HCT116 (cell line): ENCODE measurements around the gene PGR. TPM values are rescaled to one million over a fixed set of nuclear protein-coding genes. Genes with fewer than 3 reads are reported as not detected.
"Not testable (repeated sequence)": the region's sequence is repeated elsewhere in the genome, so short reads cannot be mapped to it uniquely, and the experiment has no call there.

Source experiments
- ATAC-seq: fragments of 200-7000 bp; cut with Tn5 transposase; 2 replicates; pipeline ENCODE4 v1.9.1; 2020; ENCODE audit warnings: mild to moderate bottlenecking, moderate library complexity
- BruUV-seq: library from RNA; stranded (reverse); fragments of 400-500 nt; replicated peaks from 2 replicates; lab custom pipeline; 2021; lab: Mats Ljungman, UMichigan
- CTCF ChIA-PET: fragments of 300-600 bp; sonication (Branson Sonifier 250); formaldehyde crosslinking; loops from one replicate; lab custom pipeline; 2021; ENCODE audit warnings: antibody characterized with exemption; lab: Charles Lee
- POLR2A ChIA-PET: fragments of 300-600, 350-600 bp; sonication (Branson Sonifier 250); formaldehyde crosslinking; loops from one replicate; lab custom pipeline; 2021; ENCODE audit warnings: antibody characterized with exemption; lab: Charles Lee
- RAD21 ChIA-PET, 2 experiments: fragments of 300-600 bp; sonication (Branson Sonifier 250); formaldehyde crosslinking; loops; one replicate each; lab custom pipeline; 2023; ENCODE audit warnings: low total read pairs in 2 of 2; ENCODE audit not compliant: uncharacterized antibody in 2 of 2, unreplicated experiment in 2 of 2, low non-redundant PET in 1 of 2; lab: Charles Lee
- DNase-seq: peaks from one replicate; pipeline ENCODE4 v3.0.0-alpha.2; 2010; ENCODE audit warnings: low read depth, low spot score
- H2AFZ ChIP-seq: fragments of 200-600 bp; shearing (Covaris generic), sonication (generic); 2 replicates; pipeline ENCODE4 v1.6.1; 2017; ENCODE audit warnings: low read depth, mixed run types, mixed read lengths, antibody characterized with exemption, low read length; ENCODE audit not compliant: poor library complexity, severe bottlenecking
- H3K27ac ChIP-seq: 2 replicates; pipeline ENCODE4 v1.5.1; 2012; ENCODE audit warnings: low read depth, low read length
- H3K27me3 ChIP-seq: fragments of 200-600 bp; sonication (generic); 2 replicates; pipeline ENCODE4 v1.6.1; 2016; ENCODE audit warnings: mixed run types, low read length, mixed read lengths; ENCODE audit not compliant: insufficient read depth
- H3K36me3 ChIP-seq, 2 experiments: fragments of 200-500 bp in 1 of 2; fragments of 200-600 bp in 1 of 2; sonication (Bioruptor generic) in 1 of 2; sonication (generic) in 1 of 2; 2 replicates each; pipeline versions ENCODE4 v1.5.1 to v1.6.1; 2014 to 2016; ENCODE audit warnings: low read length in 2 of 2, inconsistent platforms in 1 of 2, mixed read lengths in 1 of 2, mixed run types in 1 of 2; ENCODE audit not compliant: insufficient read depth in 2 of 2, control insufficient read depth in 1 of 2
- H3K4me1 ChIP-seq, 2 experiments: fragments of 200-600 bp in 1 of 2; sonication (generic) in 1 of 2; 2 replicates each; pipeline versions ENCODE4 v1.5.1 to v1.6.1; 2012 to 2017; ENCODE audit warnings: low read length in 2 of 2, inconsistent platforms in 1 of 2, mild to moderate bottlenecking in 1 of 2, mixed read lengths in 1 of 2, mixed run types in 1 of 2, moderate library complexity in 1 of 2; ENCODE audit not compliant: insufficient read depth in 2 of 2, control insufficient read depth in 1 of 2
- H3K4me2 ChIP-seq: fragments of 200-600 bp; sonication (generic); 2 replicates; pipeline ENCODE4 v1.6.1; 2017; ENCODE audit warnings: mixed run types, low read length, mixed read lengths
- H3K4me3 ChIP-seq, 2 experiments: fragments of 200-600 bp in 1 of 2; sonication (generic) in 1 of 2; replicated peaks in 1 of 2; 2 replicates each; pipeline ENCODE4 v1.5.1; 2011 to 2016; ENCODE audit warnings: low read length in 2 of 2, control low read depth in 1 of 2, low read depth in 1 of 2, mild to moderate bottlenecking in 1 of 2, mixed read lengths in 1 of 2, mixed run types in 1 of 2
- H3K79me2 ChIP-seq: fragments of 200-600 bp; sonication (generic); 2 replicates; pipeline ENCODE4 v1.6.1; 2017; ENCODE audit warnings: mild to moderate bottlenecking, mixed run types, low read length, moderate library complexity, mixed read lengths; ENCODE audit not compliant: insufficient read depth
- H3K9ac ChIP-seq: fragments of 200-600 bp; sonication (generic); 2 replicates; pipeline ENCODE4 v1.6.1; 2016; ENCODE audit warnings: low read length, mixed read lengths
- H3K9me2 ChIP-seq: fragments of 200-600 bp; sonication (generic), shearing (Covaris generic); 2 replicates; pipeline ENCODE4 v1.6.1; 2017; ENCODE audit warnings: mixed run types, mild to moderate bottlenecking, moderate library complexity; ENCODE audit not compliant: insufficient read depth
- H3K9me3 ChIP-seq, 2 experiments: fragments of 200-500 bp in 1 of 2; fragments of 200-600 bp in 1 of 2; sonication (Bioruptor generic) in 1 of 2; sonication (generic) in 1 of 2; 2 replicates each; pipeline ENCODE4 v1.6.1; 2014 to 2017; ENCODE audit warnings: low read length in 2 of 2, mixed read lengths in 2 of 2, inconsistent platforms in 1 of 2, low read depth in 1 of 2, mild to moderate bottlenecking in 1 of 2, mixed run types in 1 of 2, moderate library complexity in 1 of 2; ENCODE audit not compliant: control insufficient read depth in 1 of 2, insufficient read depth in 1 of 2
- H4K20me1 ChIP-seq: fragments of 200-600 bp; sonication (generic), shearing (Covaris generic); 2 replicates; pipeline ENCODE4 v1.6.1; 2017; ENCODE audit warnings: mixed run types, mild to moderate bottlenecking, moderate library complexity; ENCODE audit not compliant: insufficient read depth
- CTCF ChIP-seq, 3 experiments: fragments of 200-600 bp in 1 of 3; sonication (generic) in 1 of 3; IDR thresholded peaks in 2 of 3; conservative IDR thresholded peaks in 1 of 3; 2 replicates each; pipeline ENCODE4 v1.5.1; 2012 to 2017; ENCODE audit warnings: low read depth in 2 of 3, low read length in 2 of 3, antibody characterized with exemption in 1 of 3, borderline replicate concordance in 1 of 3, control low read depth in 1 of 3, mild to moderate bottlenecking in 1 of 3, mixed read lengths in 1 of 3, mixed run types in 1 of 3, moderate library complexity in 1 of 3; ENCODE audit not compliant: insufficient read depth in 1 of 3
- EZH2 ChIP-seq: fragments of 200-600 bp; sonication (generic); IDR thresholded peaks from 2 replicates; pipeline ENCODE4 v1.6.1; 2017; ENCODE audit warnings: antibody characterized with exemption, mixed run types
- EZH2phosphoT487 ChIP-seq: fragments of 200-600 bp; IDR thresholded peaks from 2 replicates; pipeline ENCODE4 v1.6.1; 2018; ENCODE audit warnings: antibody characterized with exemption, borderline replicate concordance
- JUND ChIP-seq: IDR thresholded peaks from 2 replicates; pipeline ENCODE4 v1.6.1; 2012
- MAX ChIP-seq: IDR thresholded peaks from 2 replicates; pipeline ENCODE4 v1.6.1; 2012
- RAD21 ChIP-seq: IDR thresholded peaks from 2 replicates; pipeline ENCODE4 v1.6.1; 2012; ENCODE audit warnings: low read depth, mild to moderate bottlenecking
- REST ChIP-seq: IDR thresholded peaks from 2 replicates; pipeline ENCODE4 v1.6.1; 2012; ENCODE audit warnings: low read depth
- SIN3A ChIP-seq: IDR thresholded peaks from 2 replicates; pipeline ENCODE4 v1.6.1; 2012; ENCODE audit warnings: low read depth
- SP1 ChIP-seq: IDR thresholded peaks from 2 replicates; pipeline ENCODE4 v1.6.1; 2012; ENCODE audit warnings: low read depth
- intact Hi-C: fragments of 100-400 bp; cut with micrococcal nuclease; formaldehyde crosslinking; loops from 2 replicates; pipeline ENCODE4 v1.10.0; 2022
- total RNA-seq: library from RNA; stranded (reverse); gene quantifications from one replicate; pipeline ENCODE4 v1.2.1, GENCODE V29; 2021; ENCODE audit not compliant: unreplicated experiment
- TF ChIP-seq, protein P1 (sequence below): IDR thresholded peaks from 2 replicates; pipeline ENCODE4 v1.6.1; 2011; ENCODE audit warnings: mild to moderate bottlenecking, low read length, moderate library complexity; ENCODE audit not compliant: insufficient replicate concordance; ENCODE audit errors: extremely low read depth

Gene PGR
- total RNA-seq, 1 experiment from 2014 or later = not detected

GRCh38 chr11:101014600-101015285 lies 114.9 kb downstream of the PGR start:
- no peaks in the 10 kb centered on the region for H3K79me2 ChIP-seq
- ATAC-seq (no peak), DNase-seq (no peak)
- no peaks in the 10 kb centered on the region for H3K27me3 ChIP-seq
- no peak overlapping the region for H3K4me2 ChIP-seq
- no peak overlapping the region for H3K9ac ChIP-seq
- intact Hi-C loops = no loop called here
- TF ChIP-seq CTCF (IDR thresholded peaks at IDR 0.05 in 2 of 3, conservative IDR thresholded peaks at IDR 0.05 in 1 of 3; ENCODE audit: borderline replicate concordance in 1 of 3, insufficient read depth in 1 of 3, low read depth in 2 of 3, low read length in 2 of 3) = no peak
- TF ChIP-seq SP1 = no peak
- no peak for TF ChIP-seq SIN3A
- no peak for TF ChIP-seq JUND
- TF ChIP-seq RAD21 = no peak
- no peak for TF ChIP-seq EZH2phosphoT487
- TF ChIP-seq, protein P1, sequence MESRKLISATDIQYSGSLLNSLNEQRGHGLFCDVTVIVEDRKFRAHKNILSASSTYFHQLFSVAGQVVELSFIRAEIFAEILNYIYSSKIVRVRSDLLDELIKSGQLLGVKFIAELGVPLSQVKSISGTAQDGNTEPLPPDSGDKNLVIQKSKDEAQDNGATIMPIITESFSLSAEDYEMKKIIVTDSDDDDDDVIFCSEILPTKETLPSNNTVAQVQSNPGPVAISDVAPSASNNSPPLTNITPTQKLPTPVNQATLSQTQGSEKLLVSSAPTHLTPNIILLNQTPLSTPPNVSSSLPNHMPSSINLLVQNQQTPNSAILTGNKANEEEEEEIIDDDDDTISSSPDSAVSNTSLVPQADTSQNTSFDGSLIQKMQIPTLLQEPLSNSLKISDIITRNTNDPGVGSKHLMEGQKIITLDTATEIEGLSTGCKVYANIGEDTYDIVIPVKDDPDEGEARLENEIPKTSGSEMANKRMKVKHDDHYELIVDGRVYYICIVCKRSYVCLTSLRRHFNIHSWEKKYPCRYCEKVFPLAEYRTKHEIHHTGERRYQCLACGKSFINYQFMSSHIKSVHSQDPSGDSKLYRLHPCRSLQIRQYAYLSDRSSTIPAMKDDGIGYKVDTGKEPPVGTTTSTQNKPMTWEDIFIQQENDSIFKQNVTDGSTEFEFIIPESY = no peak
- TF ChIP-seq EZH2 = no peak
- TF ChIP-seq MAX = no peak
- TF ChIP-seq REST = no peak
- H3K4me1 ChIP-seq = no peaks in the 10 kb centered on the region
- ChIA-PET POLR2A (no interaction called here), CTCF (no interaction called here), RAD21 (no interaction called here)
- H4K20me1 ChIP-seq = no peaks in the 10 kb centered on the region
- H3K9me3 ChIP-seq = no peaks in the 10 kb centered on the region
- no TSS peak for BruUV-seq
- H2AFZ ChIP-seq = no peak overlapping the region
- H3K9me2 ChIP-seq = no peaks in the 10 kb centered on the region
- no peaks in the 10 kb centered on the region for H3K36me3 ChIP-seq
- no peak overlapping the region for H3K4me3 ChIP-seq
- H3K27ac ChIP-seq = no peak overlapping the region

- CTCF ChIA-PET, H3K79me2 ChIP-seq, H3K27me3 ChIP-seq, intact Hi-C loops, H2AFZ ChIP-seq, H3K9me2 ChIP-seq, H3K4me3 ChIP-seq, BruUV-seq, H3K27ac ChIP-seq, DNase-seq, H3K9ac ChIP-seq, H4K20me1 ChIP-seq, POLR2A ChIA-PET, RAD21 ChIA-PET, H3K36me3 ChIP-seq, H3K9me3 ChIP-seq, ATAC-seq, H3K4me2 ChIP-seq, H3K4me1 ChIP-seq: not testable (repeated sequence)
Observed at GRCh38 chr11:101013702-101014101, 115.9 kb downstream of the PGR start.
